ENCODE data around the gene PCDHB8.
"Not testable (repeated sequence)": the region's sequence is repeated elsewhere in the genome, so short reads cannot be mapped to it uniquely, and the experiment has no call there.

PCDHB8 gene

GRCh38 chr5:141157901-141158300 is 19.7 kb upstream of the PCDHB8 start:
- not testable (repeated sequence) for H3K27me3 ChIP-seq (ENCODE audit: control insufficient read depth in 1 of 2, insufficient read depth in 2 of 2, low read length in 2 of 2); H3K27ac ChIP-seq (ENCODE audit: low read depth, low read length); H3K4me3 ChIP-seq (ENCODE audit: low read depth in 1 of 2, low read length in 2 of 2); H3K4me1 ChIP-seq (ENCODE audit: insufficient read depth, low read length); H3K36me3 ChIP-seq (ENCODE audit: insufficient read depth, low read length); H3K9ac ChIP-seq (ENCODE audit: low read length)
- H3K9me3 ChIP-seq (ENCODE audit: low read length) = peaks cover 19% of the 10 kb centered on the region

GRCh38 chr5:141172381-141173204 is 5.0 kb upstream of the PCDHB8 start, which contains the start of gene PCDHB7:
Gene PCDHB7 (plus strand): TSS chr5:141172644. CDS start chr5:141172836, 192 bp downstream.
- Histone ChIP-seq H3K9me3 (ENCODE audit: low read length) (peaks cover 25% of the 10 kb centered on the region), H3K4me3 (ENCODE audit: low read depth in 1 of 2, low read length in 2 of 2) (peak within 1 kb of the TSS in 1 of 2 donors; percentile 49), H3K9ac (ENCODE audit: low read length) (no peak within 1 kb of the TSS), H3K4me1 (ENCODE audit: insufficient read depth, low read length) (no peaks in the 10 kb centered on the region), H3K36me3 (ENCODE audit: insufficient read depth, low read length) (no peaks in the 10 kb centered on the region), H3K27ac (ENCODE audit: low read depth, low read length) (no peak within 1 kb of the TSS), H3K27me3 (ENCODE audit: control insufficient read depth in 1 of 2, insufficient read depth in 2 of 2, low read length in 2 of 2) (peaks cover 0 to 4% of the 10 kb centered on the region in 2 donors)

GRCh38 chr5:141174291-141175104 is 3.1 kb upstream of the PCDHB8 start:
- H3K9me3 ChIP-seq (ENCODE audit: low read length) = peaks cover 25% of the 10 kb centered on the region
- H3K9ac ChIP-seq (ENCODE audit: low read length); H3K36me3 ChIP-seq (ENCODE audit: insufficient read depth, low read length); H3K27me3 ChIP-seq (ENCODE audit: control insufficient read depth in 1 of 2, insufficient read depth in 2 of 2, low read length in 2 of 2); H3K4me3 ChIP-seq (ENCODE audit: low read depth in 1 of 2, low read length in 2 of 2); H3K27ac ChIP-seq (ENCODE audit: low read depth, low read length); H3K4me1 ChIP-seq (ENCODE audit: insufficient read depth, low read length): not testable (repeated sequence)

GRCh38 chr5:141175933-141176332 is 1.7 kb upstream of the PCDHB8 start:
- Histone ChIP-seq H3K9me3 (ENCODE audit: low read length) (peaks cover 25% of the 10 kb centered on the region), H3K36me3 (ENCODE audit: insufficient read depth, low read length) (no peaks in the 10 kb centered on the region), H3K4me3 (ENCODE audit: low read depth in 1 of 2, low read length in 2 of 2) (no peak overlapping the region), H3K27ac (ENCODE audit: low read depth, low read length) (no peak overlapping the region), H3K27me3 (ENCODE audit: control insufficient read depth in 1 of 2, insufficient read depth in 2 of 2, low read length in 2 of 2) (peaks cover 0 to 4% of the 10 kb centered on the region in 2 donors), H3K4me1 (ENCODE audit: insufficient read depth, low read length) (no peaks in the 10 kb centered on the region), H3K9ac (ENCODE audit: low read length) (no peak overlapping the region)

- H3K9me3 ChIP-seq (ENCODE audit: low read length) = peaks cover 25% of the 10 kb centered on the region
- H3K4me3 ChIP-seq (ENCODE audit: low read depth in 1 of 2, low read length in 2 of 2); H3K9ac ChIP-seq (ENCODE audit: low read length); H3K4me1 ChIP-seq (ENCODE audit: insufficient read depth, low read length); H3K36me3 ChIP-seq (ENCODE audit: insufficient read depth, low read length); H3K27me3 ChIP-seq (ENCODE audit: control insufficient read depth in 1 of 2, insufficient read depth in 2 of 2, low read length in 2 of 2); H3K27ac ChIP-seq (ENCODE audit: low read depth, low read length): not testable (repeated sequence)
Measured at GRCh38 chr5:141179371-141179770, 1.8 kb downstream of the PCDHB8 start.

- not testable (repeated sequence) for H3K27ac ChIP-seq (ENCODE audit: low read depth, low read length); H3K9ac ChIP-seq (ENCODE audit: low read length); H3K27me3 ChIP-seq (ENCODE audit: control insufficient read depth in 1 of 2, insufficient read depth in 2 of 2, low read length in 2 of 2); H3K4me1 ChIP-seq (ENCODE audit: insufficient read depth, low read length); H3K36me3 ChIP-seq (ENCODE audit: insufficient read depth, low read length); H3K4me3 ChIP-seq (ENCODE audit: low read depth in 1 of 2, low read length in 2 of 2)
- H3K9me3 ChIP-seq (ENCODE audit: low read length) = peaks cover 27% of the 10 kb centered on the region
Measured at GRCh38 chr5:141179876-141180275, 2.3 kb downstream of the PCDHB8 start.

GRCh38 chr5:141180313-141180712 is 2.7 kb downstream of the PCDHB8 start:
- H3K9ac ChIP-seq (ENCODE audit: low read length) = no peak overlapping the region
- no peaks in the 10 kb centered on the region for H3K27me3 ChIP-seq (ENCODE audit: control insufficient read depth in 1 of 2, insufficient read depth in 2 of 2, low read length in 2 of 2)
- no peaks in the 10 kb centered on the region for H3K36me3 ChIP-seq (ENCODE audit: insufficient read depth, low read length)
- H3K27ac ChIP-seq (ENCODE audit: low read depth, low read length) = no peak overlapping the region
- H3K4me1 ChIP-seq (ENCODE audit: insufficient read depth, low read length) = no peaks in the 10 kb centered on the region
- peaks cover 24% of the 10 kb centered on the region for H3K9me3 ChIP-seq (ENCODE audit: low read length)
- H3K4me3 ChIP-seq (ENCODE audit: low read depth in 1 of 2, low read length in 2 of 2) = no peak overlapping the region

GRCh38 chr5:141182248-141182647 is 4.7 kb downstream of the PCDHB8 start, which contains the start of gene PCDHB16:
Gene PCDHB16 (plus strand): TSS chr5:141182387. CDS start chr5:141182560, 173 bp downstream.
- H3K27ac ChIP-seq (ENCODE audit: low read depth, low read length) = no peak within 1 kb of the TSS
- H3K4me1 ChIP-seq (ENCODE audit: insufficient read depth, low read length) = no peaks in the 10 kb centered on the region
- peaks cover 24% of the 10 kb centered on the region for H3K9me3 ChIP-seq (ENCODE audit: low read length)
- H3K9ac ChIP-seq (ENCODE audit: low read length) = no peak within 1 kb of the TSS
- no peaks in the 10 kb centered on the region for H3K27me3 ChIP-seq (ENCODE audit: control insufficient read depth in 1 of 2, insufficient read depth in 2 of 2, low read length in 2 of 2)
- H3K36me3 ChIP-seq (ENCODE audit: insufficient read depth, low read length) = no peaks in the 10 kb centered on the region
- peak within 1 kb of the TSS in 1 of 2 donors; percentile 28 for H3K4me3 ChIP-seq (ENCODE audit: low read depth in 1 of 2, low read length in 2 of 2)

- H3K4me3 ChIP-seq (ENCODE audit: low read depth in 1 of 2, low read length in 2 of 2); H3K9ac ChIP-seq (ENCODE audit: low read length); H3K27ac ChIP-seq (ENCODE audit: low read depth, low read length); H3K36me3 ChIP-seq (ENCODE audit: insufficient read depth, low read length); H3K27me3 ChIP-seq (ENCODE audit: control insufficient read depth in 1 of 2, insufficient read depth in 2 of 2, low read length in 2 of 2); H3K4me1 ChIP-seq (ENCODE audit: insufficient read depth, low read length): not testable (repeated sequence)
- H3K9me3 ChIP-seq (ENCODE audit: low read length) = peaks cover 24% of the 10 kb centered on the region
Measured at GRCh38 chr5:141184117-141184855, 6.7 kb downstream of the PCDHB8 start.

- no peak within 1 kb of the TSS for H3K4me3 ChIP-seq (ENCODE audit: low read depth in 1 of 2, low read length in 2 of 2)
- no peaks in the 10 kb centered on the region for H3K27me3 ChIP-seq (ENCODE audit: control insufficient read depth in 1 of 2, insufficient read depth in 2 of 2, low read length in 2 of 2)
- no peaks in the 10 kb centered on the region for H3K36me3 ChIP-seq (ENCODE audit: insufficient read depth, low read length)
- no peak within 1 kb of the TSS for H3K27ac ChIP-seq (ENCODE audit: low read depth, low read length)
- no peaks in the 10 kb centered on the region for H3K4me1 ChIP-seq (ENCODE audit: insufficient read depth, low read length)
- H3K9ac ChIP-seq (ENCODE audit: low read length) = no peak within 1 kb of the TSS
- H3K9me3 ChIP-seq (ENCODE audit: low read length) = peaks cover 24% of the 10 kb centered on the region
Measured at GRCh38 chr5:141186897-141187512, 9.4 kb downstream of the PCDHB8 start, which contains the start of gene PCDHB9. Gene PCDHB9 (plus strand): TSS chr5:141187161. CDS start chr5:141187319, 158 bp downstream.

GRCh38 chr5:141188682-141189081 is 11.1 kb downstream of the PCDHB8 start:
- Histone ChIP-seq H3K9me3 (ENCODE audit: low read length) (peaks cover 20% of the 10 kb centered on the region), H3K4me3 (ENCODE audit: low read depth in 1 of 2, low read length in 2 of 2) (peak overlapping the region in 1 of 2 donors; percentile 2)
- H3K27me3 ChIP-seq (ENCODE audit: control insufficient read depth in 1 of 2, insufficient read depth in 2 of 2, low read length in 2 of 2); H3K9ac ChIP-seq (ENCODE audit: low read length); H3K27ac ChIP-seq (ENCODE audit: low read depth, low read length); H3K4me1 ChIP-seq (ENCODE audit: insufficient read depth, low read length); H3K36me3 ChIP-seq (ENCODE audit: insufficient read depth, low read length): not testable (repeated sequence)

All from muscle layer of colon (tissue), 2 donors.